K562 (cell line): ENCODE results near the gene UBXN11. TPM values are rescaled to one million over a fixed set of nuclear protein-coding genes. Genes with fewer than 3 reads are reported as not detected.
A peak's percentile ranks its signal among the peaks of the same experiment; 100 is the strongest.

Experiments
- FOXK1 ChIP-seq: sonication (generic); formaldehyde crosslinking; IDR thresholded peaks from 2 replicates; pipeline ENCODE4 v1.8.0; 2022; ENCODE audit warnings: missing genetic modification reagents, mild to moderate bottlenecking, borderline replicate concordance
- HSF4 ChIP-seq: fragments of 250-450 bp; sonication (Bioruptor Pico); IDR thresholded peaks from 2 replicates; pipeline ENCODE4 v2.1.2; 2022; ENCODE audit warnings: mild to moderate bottlenecking, moderate library complexity, borderline replicate concordance
- KHSRP ChIP-seq: fragments of 450-650 bp; IDR thresholded peaks from 2 replicates; pipeline ENCODE4 v1.6.1; 2017
- NCOA2 ChIP-seq, 2 experiments: fragments of 450-650 bp; IDR thresholded peaks; 2 replicates each; pipeline ENCODE4 v1.6.1; 2018; ENCODE audit warnings: mild to moderate bottlenecking in 2 of 2, moderate library complexity in 1 of 2; ENCODE audit not compliant: partially characterized antibody in 2 of 2
- RNF2 ChIP-seq: sonication (generic); IDR thresholded peaks from 2 replicates; pipeline ENCODE4 v1.6.1; 2016
- SAP30 ChIP-seq: fragments of 200-600 bp; sonication (generic); IDR thresholded peaks from 2 replicates; pipeline ENCODE4 v1.6.1; 2012; ENCODE audit warnings: borderline replicate concordance, low read depth, mild to moderate bottlenecking, moderate library complexity, low read length, control low read depth, inconsistent platforms; ENCODE audit not compliant: insufficient read depth, poor library complexity, severe bottlenecking
- SREBF2 ChIP-seq: sonication (generic); formaldehyde crosslinking; IDR thresholded peaks from 2 replicates; pipeline ENCODE4 v1.4.0; 2020; ENCODE audit warnings: mild to moderate bottlenecking, missing genetic modification reagents
- SRF ChIP-seq, 2 experiments: fragments of 250-450, 450-650 bp in 1 of 2; sonication (Bioruptor Pico) in 1 of 2; sonication (generic) in 1 of 2; formaldehyde crosslinking; IDR thresholded peaks; 2 replicates each; pipeline versions ENCODE4 v1.5.0 to v1.5.1; 2020 to 2022; ENCODE audit warnings: mild to moderate bottlenecking in 1 of 2, missing genetic modification reagents in 1 of 2
- TFE3 ChIP-seq: fragments of 450-650 bp; formaldehyde crosslinking; IDR thresholded peaks from 2 replicates; pipeline ENCODE4 v1.4.0; 2020; ENCODE audit warnings: mild to moderate bottlenecking, mixed read lengths
- ZNF239 ChIP-seq: fragments of 250-450 bp; sonication (Bioruptor Pico); IDR thresholded peaks from 2 replicates; pipeline ENCODE4 v1.4.0; 2020; ENCODE audit warnings: mild to moderate bottlenecking
- polyA plus RNA-seq, 8 experiments: library from polyadenylated mRNA; depleted of rRNA in 4 of 8; stranded (reverse) in 5 of 8; unstranded in 3 of 8; fragments of >200 nt; fragmentation: Nextera tagmentation in 2 of 8; fragmentation: Illumina TruSeq in 1 of 8; extraction: Ambion mirVana in 2 of 8; extraction: Trizol in 1 of 8; gene quantifications; 2 replicates each; pipeline versions ENCODE4 v1.2.1 to v1.2.3, GENCODE V29; 2011 to 2014; ENCODE audit warnings: inconsistent platforms in 1 of 8, missing spikeins in 1 of 8
- total RNA-seq, 7 experiments: library from RNA; depleted of rRNA in 6 of 7; stranded (reverse); fragments of >200 nt in 6 of 7; fragmentation: Illumina TruSeq in 2 of 7; extraction: Trizol in 2 of 7; gene quantifications; 2 replicates each; pipeline versions ENCODE4 v1.2.1 to v1.2.3, GENCODE V29; 2011 to 2021; ENCODE audit warnings: low replicate concordance in 1 of 7
- TF ChIP-seq, protein P1 (sequence below), 2 experiments: fragments of 450-650 bp in 1 of 2; sonication (generic) in 1 of 2; formaldehyde crosslinking in 1 of 2; IDR thresholded peaks; 2 replicates each; pipeline versions ENCODE4 v1.7.1 to v1.9.0; 2016 to 2022; ENCODE audit warnings: inconsistent platforms in 1 of 2, mild to moderate bottlenecking in 1 of 2, missing genetic modification reagents in 1 of 2
- TF ChIP-seq, protein P2 (sequence below): IDR thresholded peaks from 2 replicates; pipeline ENCODE4 v1.6.1; 2011; ENCODE audit not compliant: insufficient read length; ENCODE audit errors: extremely low read depth
- TF ChIP-seq, protein P3 (sequence below): fragments of 450-650 bp; formaldehyde crosslinking; conservative IDR thresholded peaks from 2 replicates; pipeline ENCODE4 v1.4.0; 2022; ENCODE audit warnings: mild to moderate bottlenecking, missing genetic modification characterization

Gene UBXN11
- total and polyA plus RNA-seq, 9 of the 15 experiments (the other 6 are each of a cell fraction or from before 2014, with no cell fraction given) = 0.48 to 34.3 (median 11.3) TPM

DNA sequence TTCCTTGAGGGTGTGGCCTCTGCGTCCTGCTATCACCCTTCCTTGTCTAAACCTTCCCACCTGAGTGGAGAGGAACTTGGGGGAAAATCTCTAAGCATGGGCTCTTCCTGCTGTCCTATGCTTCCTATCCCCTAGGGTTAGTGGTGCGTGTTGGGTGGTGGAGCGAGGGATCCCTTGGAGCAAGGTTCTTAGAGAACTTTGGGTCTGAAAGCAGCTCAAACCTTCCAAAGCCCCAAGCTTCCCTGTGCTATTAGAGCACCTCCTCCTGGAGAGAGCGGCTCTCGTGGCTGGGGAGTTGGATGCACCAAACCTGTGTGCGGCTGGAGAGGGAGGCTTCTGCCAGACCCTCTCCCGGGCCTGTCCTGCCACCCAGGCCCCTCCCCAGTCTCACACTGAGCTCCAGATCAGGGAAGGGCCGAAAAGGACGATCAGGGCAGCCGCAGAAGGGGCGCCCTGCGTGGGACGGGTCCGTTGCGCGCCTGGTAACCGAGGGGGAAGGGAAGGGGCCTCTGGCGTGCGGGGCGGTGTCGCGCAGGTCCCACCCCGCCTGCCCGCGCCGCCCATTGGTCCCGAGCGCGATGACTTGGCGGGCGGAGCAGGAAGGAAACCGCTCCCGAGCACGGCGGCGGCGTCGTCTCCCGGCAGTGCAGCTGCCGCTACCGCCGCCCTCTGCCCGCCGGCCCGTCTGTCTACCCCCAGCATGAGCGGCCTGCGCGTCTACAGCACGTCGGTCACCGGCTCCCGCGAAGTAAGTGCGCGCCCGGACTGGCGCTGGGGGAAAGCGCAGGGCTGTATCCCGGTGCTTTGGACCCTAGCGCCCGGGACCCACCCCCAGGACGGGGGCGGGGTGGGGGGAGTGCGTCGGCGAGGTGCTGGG lies 26.7 kb downstream of the UBXN11 start, which contains the start of gene SH3BGRL3 (continued):
- TF ChIP-seq, protein P1, sequence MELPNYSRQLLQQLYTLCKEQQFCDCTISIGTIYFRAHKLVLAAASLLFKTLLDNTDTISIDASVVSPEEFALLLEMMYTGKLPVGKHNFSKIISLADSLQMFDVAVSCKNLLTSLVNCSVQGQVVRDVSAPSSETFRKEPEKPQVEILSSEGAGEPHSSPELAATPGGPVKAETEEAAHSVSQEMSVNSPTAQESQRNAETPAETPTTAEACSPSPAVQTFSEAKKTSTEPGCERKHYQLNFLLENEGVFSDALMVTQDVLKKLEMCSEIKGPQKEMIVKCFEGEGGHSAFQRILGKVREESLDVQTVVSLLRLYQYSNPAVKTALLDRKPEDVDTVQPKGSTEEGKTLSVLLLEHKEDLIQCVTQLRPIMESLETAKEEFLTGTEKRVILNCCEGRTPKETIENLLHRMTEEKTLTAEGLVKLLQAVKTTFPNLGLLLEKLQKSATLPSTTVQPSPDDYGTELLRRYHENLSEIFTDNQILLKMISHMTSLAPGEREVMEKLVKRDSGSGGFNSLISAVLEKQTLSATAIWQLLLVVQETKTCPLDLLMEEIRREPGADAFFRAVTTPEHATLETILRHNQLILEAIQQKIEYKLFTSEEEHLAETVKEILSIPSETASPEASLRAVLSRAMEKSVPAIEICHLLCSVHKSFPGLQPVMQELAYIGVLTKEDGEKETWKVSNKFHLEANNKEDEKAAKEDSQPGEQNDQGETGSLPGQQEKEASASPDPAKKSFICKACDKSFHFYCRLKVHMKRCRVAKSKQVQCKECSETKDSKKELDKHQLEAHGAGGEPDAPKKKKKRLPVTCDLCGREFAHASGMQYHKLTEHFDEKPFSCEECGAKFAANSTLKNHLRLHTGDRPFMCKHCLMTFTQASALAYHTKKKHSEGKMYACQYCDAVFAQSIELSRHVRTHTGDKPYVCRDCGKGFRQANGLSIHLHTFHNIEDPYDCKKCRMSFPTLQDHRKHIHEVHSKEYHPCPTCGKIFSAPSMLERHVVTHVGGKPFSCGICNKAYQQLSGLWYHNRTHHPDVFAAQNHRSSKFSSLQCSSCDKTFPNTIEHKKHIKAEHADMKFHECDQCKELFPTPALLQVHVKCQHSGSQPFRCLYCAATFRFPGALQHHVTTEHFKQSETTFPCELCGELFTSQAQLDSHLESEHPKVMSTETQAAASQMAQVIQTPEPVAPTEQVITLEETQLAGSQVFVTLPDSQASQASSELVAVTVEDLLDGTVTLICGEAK (IDR thresholded peaks at IDR 0.05) = 0 out of 2 replicates have a peak, but pooled peaks have one; percentile 8
- TF ChIP-seq, protein P1 (CRISPR knock-in tag; IDR thresholded peaks at IDR 0.05) = no peak
- TF ChIP-seq, protein P2, sequence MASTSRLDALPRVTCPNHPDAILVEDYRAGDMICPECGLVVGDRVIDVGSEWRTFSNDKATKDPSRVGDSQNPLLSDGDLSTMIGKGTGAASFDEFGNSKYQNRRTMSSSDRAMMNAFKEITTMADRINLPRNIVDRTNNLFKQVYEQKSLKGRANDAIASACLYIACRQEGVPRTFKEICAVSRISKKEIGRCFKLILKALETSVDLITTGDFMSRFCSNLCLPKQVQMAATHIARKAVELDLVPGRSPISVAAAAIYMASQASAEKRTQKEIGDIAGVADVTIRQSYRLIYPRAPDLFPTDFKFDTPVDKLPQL = no peak
- TF ChIP-seq RNF2 = peak; percentile 87
- TF ChIP-seq, protein P3, sequence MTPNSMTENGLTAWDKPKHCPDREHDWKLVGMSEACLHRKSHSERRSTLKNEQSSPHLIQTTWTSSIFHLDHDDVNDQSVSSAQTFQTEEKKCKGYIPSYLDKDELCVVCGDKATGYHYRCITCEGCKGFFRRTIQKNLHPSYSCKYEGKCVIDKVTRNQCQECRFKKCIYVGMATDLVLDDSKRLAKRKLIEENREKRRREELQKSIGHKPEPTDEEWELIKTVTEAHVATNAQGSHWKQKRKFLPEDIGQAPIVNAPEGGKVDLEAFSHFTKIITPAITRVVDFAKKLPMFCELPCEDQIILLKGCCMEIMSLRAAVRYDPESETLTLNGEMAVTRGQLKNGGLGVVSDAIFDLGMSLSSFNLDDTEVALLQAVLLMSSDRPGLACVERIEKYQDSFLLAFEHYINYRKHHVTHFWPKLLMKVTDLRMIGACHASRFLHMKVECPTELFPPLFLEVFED (CRISPR knock-in tag) = no peak
- no peak for TF ChIP-seq KHSRP
- TF ChIP-seq NCOA2 (IDR thresholded peaks at IDR 0.05; ENCODE audit: partially characterized antibody in 2 of 2) = no peak
- TF ChIP-seq SAP30 = peak; percentile 87
- TF ChIP-seq SRF (CRISPR knock-in tag; IDR thresholded peaks at IDR 0.05) = peak in 1 of 2 experiments; percentile 72; a peak in 1 of 4 replicates
- TF ChIP-seq FOXK1 (CRISPR knock-in tag) = no peak; the same call in 1 of the 2 replicates
- TF ChIP-seq SREBF2 (CRISPR knock-in tag) = no peak
- no peak for TF ChIP-seq HSF4 (CRISPR knock-in tag)
- no peak for TF ChIP-seq TFE3 (CRISPR knock-in tag)
- TF ChIP-seq ZNF239 (CRISPR knock-in tag) = no peak
